Epidermal melanocyte (primary cell): ENCODE measurements around the gene ZFP36L2.

Experiments used
- DNase-seq: peaks from one replicate; pipeline ENCODE4 v3.0.0; 2011; ENCODE audit warnings: low spot score; ENCODE audit not compliant: insufficient read length

The ZFP36L2 gene

DNA sequence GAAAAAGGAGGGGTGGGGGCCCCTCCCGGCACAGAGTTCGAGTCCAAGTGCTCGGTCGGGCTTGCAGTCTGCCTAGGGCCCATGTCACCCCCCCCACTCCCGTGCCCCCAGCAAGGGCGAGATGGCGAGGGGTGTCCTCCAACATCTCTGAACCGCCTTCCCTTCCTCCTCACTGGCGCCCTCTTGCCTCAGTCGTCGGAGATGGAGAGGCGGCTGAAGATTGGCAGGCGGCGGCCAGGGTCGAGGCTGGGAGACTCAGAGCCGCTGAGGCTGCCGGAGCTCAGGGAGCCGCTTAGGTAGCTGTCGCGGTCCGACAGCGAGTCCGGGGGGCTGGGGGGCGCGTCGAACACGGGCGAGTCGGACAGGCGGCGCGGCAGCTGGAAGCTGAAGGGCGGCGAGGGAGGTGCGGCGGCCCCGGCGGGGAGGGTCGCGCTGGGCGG, 2.3 kb downstream of the ZFP36L2 start:
- no peak for DNase-seq

DNA sequence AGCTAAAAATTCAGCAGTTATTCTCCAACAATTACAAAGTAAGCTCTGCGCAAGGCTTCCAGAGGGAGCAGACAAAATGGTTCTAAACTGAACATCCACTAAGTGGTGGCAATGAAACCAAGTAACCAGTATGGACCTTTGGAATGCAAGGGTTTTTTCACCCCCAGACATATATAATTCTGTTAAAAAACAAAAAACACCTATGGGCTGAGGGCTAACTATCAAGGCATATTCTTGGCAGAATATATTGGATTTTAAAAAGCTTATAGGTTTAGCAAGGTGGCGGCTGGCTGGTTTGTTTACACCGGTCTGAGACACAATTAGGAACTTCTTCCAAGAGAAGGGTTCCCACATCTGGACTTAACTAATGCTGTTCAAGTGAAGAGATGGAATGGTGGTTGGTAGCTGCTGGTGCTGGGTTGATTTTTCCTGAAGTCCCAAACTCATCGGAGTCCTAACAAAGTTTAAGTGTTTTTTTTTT, 2.8 kb downstream of the ZFP36L2 start:
- DNase-seq = no peak

- DNase-seq = peak; percentile 12
Measured at GRCh38 chr2:43222475-43223309, 3.7 kb downstream of the ZFP36L2 start.

GRCh38 chr2:43221763-43222474, 4.5 kb downstream of the ZFP36L2 start:
- peak; percentile 96 for DNase-seq

- peak; percentile 60 for DNase-seq
Measured at GRCh38 chr2:43221124-43221762, 5.2 kb downstream of the ZFP36L2 start.

DNA sequence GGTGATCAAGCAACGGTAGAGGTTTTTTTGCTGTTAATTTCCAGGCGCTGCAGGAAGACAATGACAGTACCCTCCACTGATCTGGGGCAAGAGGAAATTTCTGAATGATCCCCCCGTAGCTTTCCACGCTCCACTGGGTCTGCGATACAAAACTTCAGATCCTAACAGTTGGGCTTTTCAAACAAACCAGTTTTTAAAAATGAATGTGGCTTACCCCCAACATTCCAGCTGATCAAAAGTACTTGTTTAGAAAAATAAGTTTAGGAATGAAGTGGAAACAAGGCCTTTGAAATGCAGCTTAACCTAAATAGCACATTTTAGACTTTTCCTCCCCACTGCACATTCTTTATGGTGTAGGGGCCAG, 5.7 kb downstream of the ZFP36L2 start:
- DNase-seq = no peak

DNA sequence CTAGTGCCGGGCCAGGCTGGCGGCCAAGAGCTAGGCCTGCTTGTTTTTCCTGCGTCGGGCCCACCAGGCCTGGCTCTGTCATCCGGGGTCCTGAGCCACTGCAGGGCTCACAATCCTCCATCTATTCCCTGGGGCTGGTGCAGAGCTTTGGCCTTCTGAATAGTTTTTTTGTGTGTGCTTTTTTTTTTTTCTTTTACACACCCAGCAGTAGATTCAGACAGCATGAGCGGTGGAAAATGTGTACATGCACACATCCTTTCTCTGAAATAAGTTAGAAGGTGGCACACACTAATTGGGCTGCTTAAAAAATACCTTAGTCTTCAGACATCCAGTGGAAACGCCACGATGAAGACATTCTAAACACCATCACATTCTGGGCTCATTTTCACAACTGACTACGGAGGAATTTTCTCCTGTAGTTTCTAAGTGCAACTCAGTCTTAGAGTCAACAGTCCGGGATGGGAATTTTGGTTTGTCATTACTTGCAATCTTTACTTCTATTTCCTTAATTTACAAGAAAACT, 6.1 kb downstream of the ZFP36L2 start:
- DNase-seq = no peak

GRCh38 chr2:43219383-43220228, 6.8 kb downstream of the ZFP36L2 start:
- DNase-seq = peak; percentile 63

- no peak for DNase-seq
Measured at GRCh38 chr2:43218702-43219382, 7.6 kb downstream of the ZFP36L2 start.

- no peak for DNase-seq
Measured at GRCh38 chr2:43218155-43218701, 8.2 kb downstream of the ZFP36L2 start.

GRCh38 chr2:43217228-43218154, 8.9 kb downstream of the ZFP36L2 start:
- no peak for DNase-seq

GRCh38 chr2:43216629-43217028, 9.8 kb downstream of the ZFP36L2 start:
- no peak for DNase-seq

DNA sequence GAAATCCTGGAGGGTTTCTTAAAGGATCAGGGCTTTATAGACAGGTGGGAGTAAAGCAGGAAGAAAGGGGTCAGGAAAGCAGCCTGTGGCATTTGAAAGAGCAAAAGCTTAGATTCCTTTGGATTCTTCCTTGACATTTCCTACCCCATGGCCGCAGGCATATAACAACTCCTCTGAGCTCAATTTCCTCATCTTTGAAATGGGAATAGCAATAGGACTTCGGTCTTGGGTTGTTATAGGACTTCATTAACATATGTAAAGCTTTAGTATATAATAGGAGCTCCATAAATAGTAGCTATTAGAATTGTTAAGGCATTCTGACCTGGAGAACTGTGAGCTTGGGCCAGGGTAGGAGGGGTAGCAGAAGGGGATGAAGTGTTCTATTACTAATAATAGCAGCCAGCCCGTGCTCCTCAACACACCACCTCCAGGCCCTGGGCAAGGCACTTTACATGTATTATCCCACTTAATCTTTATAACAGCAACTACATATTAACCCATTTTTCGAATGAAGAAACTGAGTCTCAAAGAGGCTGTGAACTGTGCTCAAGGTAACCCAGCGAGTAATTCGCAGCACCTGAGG, 10.6 kb downstream of the ZFP36L2 start:
- no peak for DNase-seq

DNA sequence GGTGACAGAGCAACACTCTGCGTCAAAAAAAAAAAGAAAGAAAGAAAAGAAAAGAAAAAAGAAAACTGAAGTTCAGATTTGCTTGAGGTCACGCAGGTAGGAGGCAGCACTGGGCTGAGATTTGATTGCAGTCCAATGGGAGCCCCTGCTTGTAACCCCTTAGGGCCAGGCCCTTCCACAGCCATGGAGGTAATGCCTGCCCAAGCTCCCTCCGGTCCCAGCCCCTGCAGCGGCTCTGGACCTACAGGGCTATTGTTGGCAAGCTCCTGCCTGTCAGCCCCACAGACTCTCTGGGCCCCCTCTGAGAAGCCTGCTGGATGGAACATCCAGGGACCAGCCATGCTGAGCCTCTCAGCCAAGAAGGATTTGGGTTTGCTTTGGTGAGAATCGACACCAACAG, 12.2 kb downstream of the ZFP36L2 start:
- no peak for DNase-seq

GRCh38 chr2:43212931-43213330, 13.5 kb downstream of the ZFP36L2 start:
- DNase-seq = no peak

- no peak for DNase-seq
Measured at GRCh38 chr2:43212216-43212835, 14.1 kb downstream of the ZFP36L2 start.

- DNase-seq = no peak
Measured at GRCh38 chr2:43210467-43211303, 15.7 kb downstream of the ZFP36L2 start.
